Cardiac septum (tissue), 1 donor: ENCODE results near the gene GPR161. TPM values are rescaled to one million over a fixed set of nuclear protein-coding genes. Genes with fewer than 3 reads are reported as not detected.

Experiments used
- DNase-seq: peaks from one replicate; pipeline ENCODE4 v3.0.0-alpha.2; 2020; ENCODE audit warnings: low spot score
- intact Hi-C: fragments of 100-400 bp; cut with DNase I; formaldehyde crosslinking; loops from one replicate; pipeline ENCODE4 v1.14.0; 2022
- total RNA-seq: library from RNA; stranded (reverse); fragmentation: NEBNext Ultra II Directional; extraction: Animal tissue kit (Norgen Biotek cat#: 25700); gene quantifications from one replicate; pipeline ENCODE4 v1.2.1, GENCODE V29; 2021
- donor health status: DM: no; HTN: no; CAD: no.

The GPR161 gene
- total RNA-seq, 1 donor from 2014 or later: 3.0 TPM

- intact Hi-C loops: no loop called here
- DNase-seq: no peak
Measured at GRCh38 chr1:168151935-168152334, 15.2 kb upstream of the GPR161 start.

- DNase-seq: no peak
- intact Hi-C loops: no loop called here
Measured at GRCh38 chr1:168150283-168150682, 13.6 kb upstream of the GPR161 start.

- DNase-seq: no peak
- intact Hi-C loops: no loop called here
Measured at GRCh38 chr1:168148916-168149315, 12.2 kb upstream of the GPR161 start.

- intact Hi-C loops: no loop called here
- DNase-seq: no peak
Measured at GRCh38 chr1:168146626-168147025, 9.9 kb upstream of the GPR161 start.

GRCh38 chr1:168146160-168146539, 9.4 kb upstream of the GPR161 start:
- DNase-seq: no peak
- intact Hi-C loops: no loop called here

- DNase-seq: peak; percentile 91
- intact Hi-C loops: loop anchor here (2.0 kb wide), 1 partner anchor 63 kb away; no protein-coding TSS in a partner anchor
Measured at GRCh38 chr1:168145184-168146159, 8.7 kb upstream of the GPR161 start.

- no peak for DNase-seq
- intact Hi-C loops: no loop called here
Measured at GRCh38 chr1:168141871-168142385, 5.2 kb upstream of the GPR161 start.

- DNase-seq: no peak
- intact Hi-C loops: no loop called here
Measured at GRCh38 chr1:168139070-168139469, 2.3 kb upstream of the GPR161 start.

- intact Hi-C loops: no loop called here
- DNase-seq: no peak
Measured at GRCh38 chr1:168138134-168138533, 1.4 kb upstream of the GPR161 start.

- intact Hi-C loops: no loop called here
- DNase-seq: no peak
Measured at GRCh38 chr1:168137515-168137821, 738 bp upstream of the GPR161 start.

GRCh38 chr1:168135921-168136708, 615 bp downstream of the GPR161 start:
- DNase-seq: no peak
- intact Hi-C loops: no loop called here

- intact Hi-C loops: no loop called here
- no peak for DNase-seq
Measured at GRCh38 chr1:168135116-168135920, 1.4 kb downstream of the GPR161 start.

- DNase-seq: no peak
- intact Hi-C loops: no loop called here
Measured at GRCh38 chr1:168134642-168135041, 2.1 kb downstream of the GPR161 start.

GRCh38 chr1:168134132-168134531, 2.6 kb downstream of the GPR161 start:
- intact Hi-C loops: no loop called here
- DNase-seq: no peak

GRCh38 chr1:168129933-168130332, 6.8 kb downstream of the GPR161 start:
- intact Hi-C loops: no loop called here

GRCh38 chr1:168127503-168127902, 9.2 kb downstream of the GPR161 start:
- intact Hi-C loops: no loop called here
- DNase-seq: no peak

More at GRCh38 chr1:168129933-168130332, 6.8 kb downstream of the GPR161 start:
- no peak for DNase-seq

GRCh38 chr1:168125051-168125450, 11.7 kb downstream of the GPR161 start:
- intact Hi-C loops: no loop called here
- DNase-seq: no peak

- intact Hi-C loops: no loop called here
Measured at GRCh38 chr1:168121401-168122011, 15.2 kb downstream of the GPR161 start.

GRCh38 chr1:168119750-168120149, 17.0 kb downstream of the GPR161 start:
- intact Hi-C loops: no loop called here
- no peak for DNase-seq

More at GRCh38 chr1:168121401-168122011, 15.2 kb downstream of the GPR161 start:
- peak; percentile 81 for DNase-seq
